Smooth muscle cell (in vitro differentiated cells): ENCODE data around the gene KCNJ10. TPM values are rescaled to one million over a fixed set of nuclear protein-coding genes. Genes with fewer than 3 reads are reported as not detected.

ENCODE experiments used
- DNase-seq: peaks from one replicate; lab custom pipeline; 2025; ENCODE audit not compliant: unreplicated experiment; lab: John Stamatoyannopoulos, UW
- H2AFZ ChIP-seq: fragments of 200-600 bp; sonication (generic); 2 replicates; pipeline ENCODE4 v1.6.0; 2016; ENCODE audit warnings: antibody characterized with exemption, low read depth, mild to moderate bottlenecking
- H3F3A ChIP-seq: fragments of 200-600 bp; sonication (generic); 2 replicates; pipeline ENCODE4 v1.6.0; 2017; ENCODE audit warnings: antibody characterized with exemption, low read depth
- H3K27ac ChIP-seq: fragments of 200-600 bp; sonication (generic); 2 replicates; pipeline ENCODE4 v1.5.1; 2016; ENCODE audit warnings: low read depth, mild to moderate bottlenecking
- H3K27me3 ChIP-seq: fragments of 200-600 bp; sonication (generic); 2 replicates; pipeline ENCODE4 v1.6.1; 2016; ENCODE audit warnings: low read depth, mild to moderate bottlenecking
- H3K36me3 ChIP-seq: fragments of 200-600 bp; sonication (generic); 2 replicates; pipeline ENCODE4 v1.5.1; 2016; ENCODE audit warnings: low read depth
- H3K4me1 ChIP-seq: fragments of 200-600 bp; sonication (generic); 2 replicates; pipeline ENCODE4 v1.5.1; 2016; ENCODE audit warnings: low read depth
- H3K4me2 ChIP-seq: fragments of 200-600 bp; sonication (generic); 2 replicates; pipeline ENCODE4 v1.6.0; 2016; ENCODE audit warnings: mild to moderate bottlenecking
- H3K4me3 ChIP-seq: fragments of 200-600 bp; sonication (generic); 2 replicates; pipeline ENCODE4 v1.5.1; 2016; ENCODE audit warnings: mild to moderate bottlenecking
- H3K79me2 ChIP-seq: fragments of 200-600 bp; sonication (generic); 2 replicates; pipeline ENCODE4 v1.6.0; 2016; ENCODE audit warnings: low read depth, mild to moderate bottlenecking
- H3K9ac ChIP-seq: fragments of 200-600 bp; sonication (generic); 2 replicates; pipeline ENCODE4 v1.6.0; 2016; ENCODE audit warnings: low read depth
- H3K9me3 ChIP-seq: fragments of 200-600 bp; sonication (generic); replicated peaks from 2 replicates; pipeline ENCODE4 v1.5.1; 2016; ENCODE audit warnings: low read depth
- H4K20me1 ChIP-seq: fragments of 200-600 bp; sonication (generic); 2 replicates; pipeline ENCODE4 v1.6.0; 2016; ENCODE audit warnings: low read depth
- WGBS: methylation state at CpG from one replicate; pipeline ENCODE4 v1.1.7; 2016; ENCODE audit warnings: low lambda C conversion rate; 5-methylcytosine and 5-hydroxymethylcytosine counted together
- polyA plus RNA-seq: library from polyadenylated mRNA; unstranded; fragments of >200 nt; fragmentation: Nextera tagmentation; extraction: Ambion mirVana; gene quantifications from 2 replicates; pipeline ENCODE4 v1.2.1, GENCODE V29; 2016
- total RNA-seq: library from RNA; depleted of rRNA; stranded (reverse); fragments of >200 nt; gene quantifications from 2 replicates; pipeline ENCODE4 v1.2.3, GENCODE V29; 2014
- TF ChIP-seq, protein P1 (sequence below): fragments of 200-600 bp; sonication (generic); IDR thresholded peaks from 2 replicates; pipeline ENCODE4 v1.5.1; 2017; ENCODE audit warnings: borderline replicate concordance, mild to moderate bottlenecking, antibody characterized with exemption; ENCODE audit not compliant: insufficient read depth, poor library complexity, severe bottlenecking

Gene KCNJ10
- total and polyA plus RNA-seq, 2 experiments from 2014 or later, result not detected

DNA sequence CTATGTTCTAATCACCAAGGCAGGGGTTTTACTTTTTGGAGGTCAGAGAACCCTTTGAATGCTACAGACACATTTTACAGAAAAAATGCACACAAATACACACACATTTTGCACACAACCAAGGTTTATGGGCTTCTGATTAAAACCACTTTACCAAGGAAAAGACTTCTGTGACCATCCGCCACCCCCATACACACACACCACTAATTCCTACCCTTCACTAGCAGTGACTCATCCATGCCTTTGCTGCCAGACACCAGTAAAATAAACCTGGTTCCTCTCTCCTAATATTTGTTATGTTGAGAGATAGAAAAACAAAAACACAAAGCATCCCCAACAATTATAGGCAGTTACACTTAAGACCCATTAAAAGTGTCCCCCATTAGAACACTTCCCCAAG is 51.1 kb downstream of the KCNJ10 start:
- no peak overlapping the region for H3K4me3 ChIP-seq
- TF ChIP-seq, protein P1, sequence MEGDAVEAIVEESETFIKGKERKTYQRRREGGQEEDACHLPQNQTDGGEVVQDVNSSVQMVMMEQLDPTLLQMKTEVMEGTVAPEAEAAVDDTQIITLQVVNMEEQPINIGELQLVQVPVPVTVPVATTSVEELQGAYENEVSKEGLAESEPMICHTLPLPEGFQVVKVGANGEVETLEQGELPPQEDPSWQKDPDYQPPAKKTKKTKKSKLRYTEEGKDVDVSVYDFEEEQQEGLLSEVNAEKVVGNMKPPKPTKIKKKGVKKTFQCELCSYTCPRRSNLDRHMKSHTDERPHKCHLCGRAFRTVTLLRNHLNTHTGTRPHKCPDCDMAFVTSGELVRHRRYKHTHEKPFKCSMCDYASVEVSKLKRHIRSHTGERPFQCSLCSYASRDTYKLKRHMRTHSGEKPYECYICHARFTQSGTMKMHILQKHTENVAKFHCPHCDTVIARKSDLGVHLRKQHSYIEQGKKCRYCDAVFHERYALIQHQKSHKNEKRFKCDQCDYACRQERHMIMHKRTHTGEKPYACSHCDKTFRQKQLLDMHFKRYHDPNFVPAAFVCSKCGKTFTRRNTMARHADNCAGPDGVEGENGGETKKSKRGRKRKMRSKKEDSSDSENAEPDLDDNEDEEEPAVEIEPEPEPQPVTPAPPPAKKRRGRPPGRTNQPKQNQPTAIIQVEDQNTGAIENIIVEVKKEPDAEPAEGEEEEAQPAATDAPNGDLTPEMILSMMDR, result no peak
- H3K36me3 ChIP-seq, result no peaks in the 10 kb centered on the region
- peaks cover 16% of the 10 kb centered on the region for H3F3A ChIP-seq
- 0% methylated on average over 1 of the region's 1 CpG for WGBS
- no peak overlapping the region for H2AFZ ChIP-seq
- H3K27ac ChIP-seq, result peak overlapping the region; percentile 63
- H3K79me2 ChIP-seq, result no peaks in the 10 kb centered on the region
- no peaks in the 10 kb centered on the region for H3K9me3 ChIP-seq
- H3K4me1 ChIP-seq, result peaks cover 6% of the 10 kb centered on the region
- no peak overlapping the region for H3K9ac ChIP-seq
- DNase-seq, result no peak
- H3K27me3 ChIP-seq, result peaks cover 6% of the 10 kb centered on the region
- no peaks in the 10 kb centered on the region for H4K20me1 ChIP-seq
- H3K4me2 ChIP-seq, result peak overlapping the region; percentile 75

DNA sequence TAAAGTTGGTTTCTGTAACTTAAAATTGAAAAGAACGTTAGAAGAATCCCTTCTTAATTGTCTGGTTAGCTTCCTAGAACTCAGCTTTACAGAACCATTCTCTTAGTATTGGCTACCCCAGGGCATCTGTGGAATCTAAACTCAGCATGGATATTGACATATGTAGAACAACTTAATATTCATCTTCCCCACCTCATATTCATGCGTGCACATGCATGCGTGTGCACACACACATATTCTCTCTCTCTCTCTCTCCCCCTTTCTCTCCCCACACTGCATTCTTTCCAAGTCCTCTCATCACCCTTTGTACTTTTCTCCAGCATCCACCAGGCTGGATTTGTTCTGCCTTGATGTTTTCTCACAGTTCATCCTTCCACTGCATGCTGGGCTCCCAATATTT is 51.6 kb downstream of the KCNJ10 start:
- 64% methylated on average over 3 of the region's 3 CpGs for WGBS
- Histone ChIP-seq H3K36me3 (no peaks in the 10 kb centered on the region), H4K20me1 (no peaks in the 10 kb centered on the region), H3K9ac (no peak overlapping the region), H3K9me3 (no peaks in the 10 kb centered on the region), H2AFZ (no peak overlapping the region), H3K4me1 (peaks cover 6% of the 10 kb centered on the region), H3F3A (peaks cover 16% of the 10 kb centered on the region), H3K4me3 (no peak overlapping the region), H3K4me2 (peak overlapping the region; percentile 75), H3K27me3 (peaks cover under 1% of the 10 kb centered on the region), H3K27ac (peak overlapping the region; percentile 8), H3K79me2 (no peaks in the 10 kb centered on the region)
- no peak for DNase-seq
- TF ChIP-seq, protein P1, result no peak

DNA sequence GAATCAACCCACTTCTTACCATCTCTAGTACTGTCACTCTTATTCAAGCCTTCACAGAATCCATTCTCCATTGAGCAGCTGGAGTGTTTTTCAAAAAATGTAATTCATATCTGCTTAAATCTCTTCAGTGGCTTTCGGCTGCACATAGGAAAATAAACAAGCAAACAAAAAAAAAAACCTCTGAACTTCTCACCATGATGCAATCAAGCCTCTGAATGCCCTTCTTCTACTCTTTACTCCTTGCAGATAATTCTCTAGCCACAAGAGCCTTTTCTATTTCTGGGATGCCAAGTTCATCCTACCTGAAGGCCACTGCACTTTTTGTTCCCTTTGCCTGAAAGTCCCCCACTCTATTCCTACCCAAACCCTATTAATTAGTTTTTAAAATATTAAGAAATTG is 52.4 kb downstream of the KCNJ10 start:
- WGBS, result 85% methylated on average over 1 of the region's 1 CpG

DNA sequence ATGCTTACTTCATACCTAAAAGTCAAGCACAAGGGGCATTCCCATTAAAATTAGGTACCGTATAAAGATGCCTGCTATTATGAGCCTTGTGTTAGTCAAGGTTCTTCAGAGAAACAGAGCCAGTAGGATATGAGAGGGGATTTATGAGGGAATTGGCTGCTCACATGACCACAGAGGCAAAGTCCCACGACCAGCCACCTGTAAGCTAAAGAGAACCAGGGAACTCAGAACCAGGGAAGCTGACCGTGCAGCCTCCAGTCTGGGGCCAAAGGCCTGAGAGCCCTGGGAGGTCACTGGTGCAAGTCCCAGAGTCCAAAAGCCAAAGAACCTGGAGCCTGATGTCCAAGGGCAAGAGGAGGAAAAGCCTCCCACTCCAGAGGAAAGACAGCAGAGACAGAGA is 58.2 kb downstream of the KCNJ10 start:
- Histone ChIP-seq H3F3A (no peaks in the 10 kb centered on the region), H3K27me3 (peaks cover 24% of the 10 kb centered on the region), H3K4me1 (no peaks in the 10 kb centered on the region), H3K79me2 (no peaks in the 10 kb centered on the region), H3K27ac (no peak overlapping the region), H3K4me3 (no peak overlapping the region), H3K36me3 (no peaks in the 10 kb centered on the region), H3K9me3 (no peaks in the 10 kb centered on the region), H3K9ac (no peak overlapping the region), H2AFZ (no peak overlapping the region), H3K4me2 (no peak overlapping the region), H4K20me1 (no peaks in the 10 kb centered on the region)
- 79% methylated on average over 3 of the region's 3 CpGs for WGBS
- TF ChIP-seq, protein P1, result no peak
- no peak for DNase-seq

More for the DNA sequence above, 52.4 kb downstream of the KCNJ10 start:
- no peak for DNase-seq
- H3K9me3 ChIP-seq, result no peaks in the 10 kb centered on the region
- no peaks in the 10 kb centered on the region for H3K36me3 ChIP-seq
- H4K20me1 ChIP-seq, result no peaks in the 10 kb centered on the region
- H3K27me3 ChIP-seq, result no peaks in the 10 kb centered on the region
- no peak overlapping the region for H3K4me3 ChIP-seq
- H3F3A ChIP-seq, result peaks cover 16% of the 10 kb centered on the region
- H3K9ac ChIP-seq, result no peak overlapping the region
- no peak overlapping the region for H2AFZ ChIP-seq
- no peak overlapping the region for H3K4me2 ChIP-seq
- no peaks in the 10 kb centered on the region for H3K79me2 ChIP-seq
- peaks cover 6% of the 10 kb centered on the region for H3K4me1 ChIP-seq
- TF ChIP-seq, protein P1, result no peak
- H3K27ac ChIP-seq, result no peak overlapping the region
